Subcutaneous abdominal adipose tissue (tissue), 5 donors: Measurements from ENCODE around the gene AFF2.

Experiments
- H3K27ac ChIP-seq: one replicate; pipeline ENCODE4 v1.7.0; 2013; ENCODE audit warnings: low read depth, mild to moderate bottlenecking, inconsistent platforms, low read length, moderate library complexity
- H3K27me3 ChIP-seq, 5 donors: one replicate each; pipeline ENCODE4 v1.7.0; 2013; ENCODE audit warnings: low read length in 5 of 5, inconsistent platforms in 1 of 5; ENCODE audit not compliant: control insufficient read depth in 5 of 5, insufficient read depth in 4 of 5
- H3K36me3 ChIP-seq, 5 donors: one replicate each; pipeline ENCODE4 v1.7.0; 2013; ENCODE audit warnings: low read length in 5 of 5; ENCODE audit not compliant: control insufficient read depth in 5 of 5, insufficient read depth in 5 of 5
- H3K4me1 ChIP-seq, 5 donors: one replicate each; pipeline ENCODE4 v1.7.0; 2013; ENCODE audit warnings: low read length in 5 of 5, mild to moderate bottlenecking in 3 of 5, moderate library complexity in 1 of 5; ENCODE audit not compliant: control insufficient read depth in 5 of 5, insufficient read depth in 5 of 5
- H3K4me3 ChIP-seq, 5 donors: one replicate each; pipeline ENCODE4 v1.7.0; 2013; ENCODE audit warnings: low read length in 5 of 5, low read depth in 1 of 5
- H3K9ac ChIP-seq, 5 donors: one replicate each; pipeline ENCODE4 v1.7.0; 2013; ENCODE audit warnings: low read length in 5 of 5, mild to moderate bottlenecking in 4 of 5, moderate library complexity in 3 of 5
- H3K9me3 ChIP-seq, 5 donors: one replicate each; pipeline ENCODE4 v1.7.0; 2013; ENCODE audit warnings: low read length in 5 of 5; ENCODE audit not compliant: control insufficient read depth in 5 of 5
- donor health status: healthy.
- donor health status: healthy.
- donor health status: healthy.
- donor health status: healthy.
- donor health status: healthy.

The AFF2 gene

GRCh38 chrX:148768296-148768695 lies 267.9 kb downstream of the AFF2 start:
- Histone ChIP-seq H3K9me3 (no peaks in the 10 kb centered on the region), H3K27me3 (no peaks in the 10 kb centered on the region), H3K27ac (no peak overlapping the region), H3K36me3 (no peaks in the 10 kb centered on the region), H3K4me1 (no peaks in the 10 kb centered on the region), H3K9ac (no peak overlapping the region), H3K4me3 (no peak overlapping the region)

- no peak overlapping the region for H3K9ac ChIP-seq
- H3K4me1 ChIP-seq, result no peaks in the 10 kb centered on the region
Measured at GRCh38 chrX:148771440-148771839, 271.0 kb downstream of the AFF2 start.

GRCh38 chrX:148774276-148774675 lies 273.9 kb downstream of the AFF2 start:
- no peaks in the 10 kb centered on the region for H3K27me3 ChIP-seq
- no peaks in the 10 kb centered on the region for H3K4me1 ChIP-seq
- no peak overlapping the region for H3K27ac ChIP-seq
- H3K9me3 ChIP-seq, result peaks cover 0 to 5% (median 3%) of the 10 kb centered on the region in 5 donors
- H3K4me3 ChIP-seq, result no peak overlapping the region
- H3K36me3 ChIP-seq, result no peaks in the 10 kb centered on the region
- H3K9ac ChIP-seq, result no peak overlapping the region

More at GRCh38 chrX:148771440-148771839, 271.0 kb downstream of the AFF2 start:
- Histone ChIP-seq H3K36me3 (no peaks in the 10 kb centered on the region), H3K9me3 (peaks cover 0 to 5% (median 0%) of the 10 kb centered on the region in 5 donors), H3K27me3 (no peaks in the 10 kb centered on the region), H3K27ac (no peak overlapping the region), H3K4me3 (no peak overlapping the region)

- Histone ChIP-seq H3K4me3 (no peak overlapping the region), H3K27ac (no peak overlapping the region), H3K4me1 (no peaks in the 10 kb centered on the region), H3K36me3 (no peaks in the 10 kb centered on the region), H3K9ac (no peak overlapping the region), H3K9me3 (no peaks in the 10 kb centered on the region), H3K27me3 (peaks cover 0 to 4% (median 0%) of the 10 kb centered on the region in 5 donors)
Measured at GRCh38 chrX:148784137-148784536, 283.7 kb downstream of the AFF2 start.

GRCh38 chrX:148784856-148785255 lies 284.4 kb downstream of the AFF2 start:
- H3K27me3 ChIP-seq, result peaks cover 0 to 4% (median 0%) of the 10 kb centered on the region in 5 donors
- no peaks in the 10 kb centered on the region for H3K9me3 ChIP-seq
- H3K9ac ChIP-seq, result no peak overlapping the region
- no peaks in the 10 kb centered on the region for H3K4me1 ChIP-seq
- no peaks in the 10 kb centered on the region for H3K36me3 ChIP-seq
- H3K27ac ChIP-seq, result no peak overlapping the region
- H3K4me3 ChIP-seq, result no peak overlapping the region

GRCh38 chrX:148785256-148785655 lies 284.8 kb downstream of the AFF2 start:
- Histone ChIP-seq H3K27me3 (peaks cover 0 to 4% (median 0%) of the 10 kb centered on the region in 5 donors), H3K9me3 (no peaks in the 10 kb centered on the region), H3K9ac (no peak overlapping the region), H3K4me1 (no peaks in the 10 kb centered on the region), H3K4me3 (no peak overlapping the region), H3K36me3 (no peaks in the 10 kb centered on the region), H3K27ac (no peak overlapping the region)

GRCh38 chrX:148788449-148788848 lies 288.0 kb downstream of the AFF2 start:
- Histone ChIP-seq H3K36me3 (no peaks in the 10 kb centered on the region), H3K27me3 (peaks cover 0 to 4% (median 0%) of the 10 kb centered on the region in 5 donors), H3K4me3 (no peak overlapping the region), H3K27ac (no peak overlapping the region), H3K9me3 (no peaks in the 10 kb centered on the region), H3K4me1 (no peaks in the 10 kb centered on the region), H3K9ac (no peak overlapping the region)

GRCh38 chrX:148794350-148794749 lies 293.9 kb downstream of the AFF2 start:
- Histone ChIP-seq H3K9me3 (no peaks in the 10 kb centered on the region), H3K27me3 (no peaks in the 10 kb centered on the region), H3K4me1 (no peaks in the 10 kb centered on the region)

GRCh38 chrX:148804579-148805355 lies 304.4 kb downstream of the AFF2 start:
- Histone ChIP-seq H3K4me1 (no peaks in the 10 kb centered on the region), H3K36me3 (no peaks in the 10 kb centered on the region), H3K9ac (no peak overlapping the region), H3K27ac (no peak overlapping the region), H3K9me3 (no peaks in the 10 kb centered on the region), H3K4me3 (no peak overlapping the region), H3K27me3 (peaks cover 0 to 4% (median 0%) of the 10 kb centered on the region in 5 donors)

More at GRCh38 chrX:148794350-148794749, 293.9 kb downstream of the AFF2 start:
- Histone ChIP-seq H3K27ac (no peak overlapping the region), H3K9ac (no peak overlapping the region), H3K4me3 (no peak overlapping the region), H3K36me3 (no peaks in the 10 kb centered on the region)

- Histone ChIP-seq H3K27ac (no peak overlapping the region), H3K9ac (no peak overlapping the region), H3K9me3 (no peaks in the 10 kb centered on the region), H3K4me1 (no peaks in the 10 kb centered on the region), H3K36me3 (no peaks in the 10 kb centered on the region), H3K4me3 (no peak overlapping the region), H3K27me3 (peaks cover 0 to 4% (median 0%) of the 10 kb centered on the region in 5 donors)
Measured at GRCh38 chrX:148806145-148806870, 305.9 kb downstream of the AFF2 start.
